Activated gamma-delta T cell treated with anti-CD3 and anti-CD28 coated beads, Interleukin-2, amount 50 U/mL, for 16 hours (primary cell): ENCODE results near the gene PKP4.

Source experiments
- DNase-seq: peaks from one replicate; pipeline ENCODE4 v3.0.0-alpha.2; 2020; ENCODE audit warnings: low read depth

PKP4 gene

DNA sequence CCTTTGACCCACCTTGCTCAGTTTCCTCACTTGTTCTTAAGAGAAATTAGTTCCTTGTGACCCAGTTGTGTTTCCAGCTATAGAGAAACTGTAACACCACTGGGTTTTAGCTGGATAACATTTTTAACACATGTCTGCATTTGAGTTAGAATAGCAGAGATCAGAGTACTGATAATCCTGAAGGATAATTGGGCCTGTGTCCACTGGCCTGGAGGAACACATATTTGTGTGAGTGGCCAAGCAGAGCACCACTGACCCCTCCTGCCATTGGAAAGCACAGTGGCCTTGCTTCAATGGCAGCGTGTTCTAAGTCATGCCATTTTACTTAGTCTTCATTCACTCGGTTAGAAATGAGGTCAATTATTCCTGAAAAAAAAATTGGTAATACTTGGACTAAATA lies 42.6 kb downstream of the PKP4 start:
- DNase-seq, result no peak

DNA sequence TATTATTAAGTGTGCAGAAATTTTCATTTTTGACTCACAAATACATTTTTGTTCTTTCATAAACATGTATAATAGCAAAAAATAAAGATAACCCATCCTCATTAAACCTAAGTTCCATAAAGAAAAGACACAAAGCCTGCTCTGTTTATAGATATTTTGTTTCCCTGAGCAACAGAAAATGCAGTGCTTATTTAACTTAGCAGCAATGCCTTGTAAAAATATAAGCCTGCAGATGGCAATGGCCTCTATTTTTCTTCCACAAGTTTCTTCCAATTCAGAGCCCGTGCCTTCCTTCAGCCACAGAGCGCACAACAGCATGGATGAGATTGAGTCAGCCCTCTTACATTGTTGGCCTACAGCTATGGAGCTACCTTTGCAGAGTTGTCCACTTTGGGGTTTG lies 43.6 kb downstream of the PKP4 start:
- DNase-seq, result no peak

DNA sequence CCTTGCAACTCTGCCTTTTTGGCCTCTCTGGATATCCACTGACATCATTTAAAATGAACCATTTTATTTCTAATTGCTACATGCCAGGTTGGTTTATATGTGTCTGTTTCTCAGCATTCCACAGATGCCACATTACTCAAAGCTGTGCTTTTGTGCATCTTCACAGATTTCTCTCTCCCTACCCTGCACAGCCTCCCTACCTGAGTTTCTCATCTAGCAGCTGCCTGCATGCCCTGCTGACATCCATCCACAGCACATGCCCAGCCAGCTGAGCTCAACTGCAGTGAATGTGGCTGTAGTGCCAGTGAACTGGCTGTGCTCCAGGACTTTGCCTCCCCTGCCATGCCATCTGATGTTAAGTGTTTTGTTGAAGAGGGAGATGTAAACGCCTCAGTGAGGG lies 44.5 kb downstream of the PKP4 start:
- no peak for DNase-seq

DNA sequence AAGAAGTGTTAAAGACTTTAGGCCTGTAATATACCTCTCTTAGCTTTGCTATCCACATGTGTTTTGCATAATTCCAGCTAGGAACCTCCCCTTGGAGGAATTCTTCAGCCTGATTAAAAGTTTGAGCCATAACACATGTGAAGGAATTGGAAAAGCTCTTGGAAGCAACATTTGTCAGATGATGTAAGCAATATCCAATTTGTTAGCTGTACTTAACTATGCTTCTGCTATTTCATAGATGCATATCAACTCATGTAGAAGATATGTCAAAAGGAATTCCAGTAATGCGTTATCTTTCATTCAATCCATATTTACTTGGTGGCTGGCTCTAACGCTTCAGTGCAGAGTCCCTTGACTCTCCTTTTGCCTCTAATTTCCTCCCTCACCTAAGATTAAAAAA lies 46.2 kb downstream of the PKP4 start:
- DNase-seq, result no peak

DNA sequence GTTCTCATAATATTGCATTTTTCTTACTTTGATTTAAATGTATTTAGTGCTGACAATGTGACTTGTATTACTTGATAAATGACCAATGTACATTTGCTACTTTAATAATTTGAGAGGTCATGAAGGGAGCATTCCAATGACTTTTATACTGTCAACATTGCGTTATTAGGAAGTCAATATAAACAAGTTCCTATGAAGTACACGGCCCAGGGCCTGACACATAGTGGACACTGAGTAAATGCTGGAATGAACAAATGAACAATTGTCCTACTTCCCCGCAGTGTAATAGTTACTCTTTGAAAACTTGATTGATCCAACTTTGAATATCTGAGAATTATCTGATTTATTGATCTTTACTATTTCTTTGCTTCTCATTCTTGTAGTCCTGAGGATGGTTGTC lies 47.3 kb downstream of the PKP4 start:
- no peak for DNase-seq

DNA sequence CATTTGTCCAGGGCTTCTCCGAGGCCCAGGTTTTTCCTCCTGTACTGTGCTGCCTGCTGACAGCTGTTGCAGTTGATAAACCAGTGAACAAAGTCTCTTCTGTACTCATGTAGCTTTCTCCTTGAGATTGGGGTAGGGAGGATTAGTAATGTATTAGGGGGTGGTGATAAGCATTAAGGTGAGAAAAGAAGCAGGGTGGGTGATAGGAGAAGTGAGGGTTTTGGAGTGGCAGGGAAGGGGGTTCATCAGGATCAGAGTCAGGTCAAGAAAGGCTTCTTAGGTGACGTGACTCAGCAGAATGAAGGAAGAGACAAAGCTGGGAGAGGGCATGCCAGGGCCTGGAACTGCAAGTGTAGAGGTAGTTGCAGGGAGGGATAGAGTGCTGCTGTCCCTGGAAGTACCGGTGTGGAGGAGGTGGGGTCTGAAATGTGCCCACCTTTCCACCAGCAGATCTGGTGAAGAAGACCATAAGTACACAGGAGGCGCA lies 48.7 kb downstream of the PKP4 start:
- DNase-seq, result no peak

DNA sequence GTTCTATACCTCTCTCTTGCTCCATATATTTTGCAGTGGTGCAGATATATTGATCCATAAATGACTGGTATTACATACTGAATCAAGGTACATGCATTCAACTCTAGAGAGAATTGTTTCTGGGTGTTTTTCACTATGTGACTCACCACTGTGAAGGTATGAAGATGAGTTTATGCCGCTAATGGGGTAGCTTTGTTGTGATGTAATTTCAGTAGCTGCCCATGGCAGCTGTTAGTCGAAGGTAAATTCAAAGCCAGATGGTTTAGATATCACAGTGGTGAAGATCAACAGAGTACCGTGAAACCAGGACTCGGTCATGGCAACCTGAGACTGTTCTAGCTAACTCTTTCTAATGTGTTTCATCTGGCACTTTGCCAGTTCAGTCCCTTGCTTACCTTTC lies 50.4 kb downstream of the PKP4 start:
- no peak for DNase-seq

DNA sequence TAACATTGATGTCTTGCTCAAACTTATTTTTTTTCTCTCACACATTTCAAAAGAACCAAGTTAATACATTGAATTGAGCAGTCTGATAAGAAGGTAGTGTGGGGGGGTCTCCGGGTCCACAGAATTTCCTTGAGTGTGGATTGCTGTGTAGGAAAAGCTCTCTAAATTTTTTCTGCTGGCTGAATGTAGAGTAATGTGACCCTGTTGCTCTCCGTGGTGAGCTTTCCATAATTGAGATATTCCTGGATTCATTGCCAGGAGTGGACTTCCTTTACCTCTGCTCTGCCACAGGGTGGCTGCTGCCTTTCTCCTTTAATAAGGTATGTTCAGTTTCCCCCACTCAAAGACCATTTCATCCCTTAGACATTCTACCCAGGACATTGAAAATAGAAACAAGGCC lies 50.9 kb downstream of the PKP4 start:
- DNase-seq, result no peak

DNA sequence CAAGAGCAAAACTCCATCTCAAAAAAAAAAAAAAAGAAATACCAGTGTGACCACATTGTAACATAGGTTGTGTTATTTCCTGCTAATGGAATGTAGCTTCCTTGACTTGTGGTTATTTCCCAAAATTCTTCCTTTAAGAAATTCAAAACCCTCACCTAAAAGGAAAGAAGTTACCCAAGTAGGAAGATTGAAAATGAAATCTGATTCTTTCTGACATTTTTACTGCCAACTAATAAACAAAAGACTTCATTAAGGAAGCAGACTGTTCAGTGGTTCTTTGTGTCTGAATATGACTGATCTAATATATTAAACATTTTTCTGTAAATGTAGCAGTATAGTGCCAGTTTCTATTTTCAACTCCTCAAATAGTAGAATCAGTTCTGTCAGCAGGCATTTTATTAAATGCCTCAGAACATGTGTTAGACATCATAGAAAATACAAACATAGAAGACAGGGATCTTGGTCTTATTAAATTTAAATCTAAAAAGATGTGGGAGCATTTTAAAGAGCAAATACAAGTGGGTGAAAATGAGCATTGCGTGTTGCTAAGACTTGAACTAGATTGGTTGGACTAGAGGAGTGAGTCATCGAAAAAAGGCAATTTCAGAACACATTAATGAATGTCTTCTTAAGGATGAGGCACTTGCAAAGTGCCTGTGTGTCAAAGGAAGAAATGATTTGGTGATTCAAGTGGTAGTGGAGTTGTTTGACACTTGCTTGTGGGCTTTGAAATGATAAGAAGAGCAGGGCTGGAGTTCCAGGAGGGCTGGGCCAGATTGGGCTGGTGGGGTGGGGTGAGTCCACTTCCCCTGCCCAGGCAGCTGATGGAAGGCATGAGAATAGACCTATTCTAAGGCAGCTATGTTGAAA lies 53.4 kb downstream of the PKP4 start:
- no peak for DNase-seq

DNA sequence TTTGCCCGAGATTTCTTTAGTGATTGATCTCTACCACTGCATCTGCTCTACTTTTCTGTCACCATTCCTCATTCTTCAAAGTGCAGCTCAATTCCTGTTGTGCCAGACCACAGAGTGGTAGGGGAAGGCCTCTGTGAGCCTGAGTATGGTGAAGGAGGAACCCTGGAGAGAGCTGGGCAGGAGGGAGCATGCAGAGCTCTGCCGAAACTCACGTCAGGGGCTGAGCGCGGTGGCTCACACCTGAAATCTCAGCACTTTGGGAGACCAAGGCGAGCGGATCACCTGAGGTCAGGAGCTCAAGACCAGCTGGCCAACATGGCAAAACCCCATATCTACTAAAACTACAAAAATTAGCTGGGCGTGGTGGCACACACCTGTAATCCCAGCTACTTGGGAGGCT lies 54.1 kb downstream of the PKP4 start:
- no peak for DNase-seq

DNA sequence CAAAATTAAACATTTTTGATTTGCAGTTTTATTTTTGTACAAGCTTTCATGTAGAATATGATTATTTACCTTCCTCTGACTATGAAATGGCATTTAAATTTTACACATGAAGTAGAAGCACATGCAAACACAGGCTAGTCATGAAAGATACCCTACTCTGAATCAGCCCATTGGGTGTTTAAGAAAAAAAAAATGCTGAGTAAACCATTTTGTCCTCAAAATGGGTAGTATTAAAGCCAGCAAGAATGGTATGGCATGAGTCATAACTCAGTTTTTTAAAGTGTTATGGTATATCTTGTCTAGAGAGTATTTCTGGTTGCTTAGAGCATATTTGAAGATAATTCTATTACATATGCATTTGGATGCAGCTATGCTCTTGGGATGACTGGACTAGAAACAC lies 55.0 kb downstream of the PKP4 start:
- no peak for DNase-seq

DNA sequence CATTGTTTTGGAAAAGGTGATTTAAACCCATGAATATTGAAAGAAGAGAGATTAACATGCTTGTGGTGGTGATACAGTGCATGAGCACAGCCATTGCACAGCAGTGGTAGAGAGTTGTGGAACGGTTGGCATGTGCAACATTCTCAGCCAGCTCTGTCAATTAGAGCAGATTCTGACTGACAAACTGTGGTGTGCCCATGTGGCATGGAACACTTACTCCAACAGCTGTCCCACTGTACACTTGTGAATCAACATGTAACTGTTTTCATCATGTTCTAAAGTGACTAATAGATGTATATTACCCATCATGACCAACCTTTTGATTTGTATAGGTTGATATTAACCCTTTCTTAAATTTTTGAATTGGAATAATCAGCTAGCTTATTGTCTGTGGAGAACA lies 55.6 kb downstream of the PKP4 start:
- DNase-seq, result no peak

DNA sequence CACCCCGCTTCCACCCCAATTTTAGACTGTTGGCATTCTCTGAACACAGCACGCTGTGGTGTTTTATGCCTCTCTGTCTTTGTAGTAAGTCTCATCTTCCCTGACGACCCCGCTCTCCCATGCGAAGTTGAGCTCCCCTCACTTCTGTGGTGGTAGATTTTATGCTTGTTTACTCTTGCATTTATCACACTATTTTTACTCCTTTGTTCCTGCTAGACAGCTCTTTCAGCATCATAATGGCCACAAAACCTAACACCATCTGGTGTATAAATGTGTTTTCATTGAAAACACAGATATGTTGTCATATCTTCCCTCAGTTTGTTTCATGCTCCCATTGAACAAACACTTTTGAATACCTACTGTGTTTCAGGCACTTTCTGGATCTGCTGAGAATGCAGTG lies 57.1 kb downstream of the PKP4 start:
- DNase-seq, result no peak

DNA sequence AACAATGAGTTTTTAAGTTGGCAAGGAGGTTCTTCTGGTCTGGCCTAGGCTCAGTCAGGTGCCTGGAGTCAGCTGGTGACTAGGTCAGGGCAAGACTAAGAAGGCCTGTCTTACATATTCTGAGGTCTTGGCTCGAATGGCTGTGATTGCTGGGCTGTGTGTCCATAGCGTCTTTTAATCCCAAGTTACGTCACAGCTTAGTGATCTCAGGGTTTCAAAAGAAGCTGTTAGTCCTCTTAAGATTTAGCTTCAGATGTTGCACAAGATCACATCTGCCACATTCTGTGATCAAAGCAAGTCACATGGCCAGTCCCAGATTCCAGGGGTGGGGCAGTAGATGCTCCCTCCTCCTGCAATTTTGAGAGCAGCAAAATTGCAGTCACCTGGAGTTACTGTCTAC lies 61.3 kb downstream of the PKP4 start:
- no peak for DNase-seq

DNA sequence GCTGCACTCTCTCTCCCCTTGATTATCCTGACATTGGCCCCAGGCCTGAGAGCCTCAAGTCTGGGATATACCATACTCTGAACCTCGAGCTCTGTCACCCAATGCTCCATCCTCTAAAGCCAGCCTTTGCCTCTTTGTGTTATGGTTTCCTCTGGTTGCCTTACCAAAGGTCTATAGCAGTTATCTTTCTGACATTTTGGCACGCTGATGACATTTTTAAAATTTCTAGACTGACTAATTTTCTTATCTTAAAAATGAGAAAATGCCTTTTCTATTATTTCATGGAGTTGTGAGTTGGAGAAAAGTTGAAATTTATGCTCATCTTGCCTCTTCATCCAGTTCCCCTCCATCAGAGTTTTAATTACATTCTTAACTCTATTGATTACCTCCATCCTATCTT lies 62.7 kb downstream of the PKP4 start:
- DNase-seq, result no peak

DNA sequence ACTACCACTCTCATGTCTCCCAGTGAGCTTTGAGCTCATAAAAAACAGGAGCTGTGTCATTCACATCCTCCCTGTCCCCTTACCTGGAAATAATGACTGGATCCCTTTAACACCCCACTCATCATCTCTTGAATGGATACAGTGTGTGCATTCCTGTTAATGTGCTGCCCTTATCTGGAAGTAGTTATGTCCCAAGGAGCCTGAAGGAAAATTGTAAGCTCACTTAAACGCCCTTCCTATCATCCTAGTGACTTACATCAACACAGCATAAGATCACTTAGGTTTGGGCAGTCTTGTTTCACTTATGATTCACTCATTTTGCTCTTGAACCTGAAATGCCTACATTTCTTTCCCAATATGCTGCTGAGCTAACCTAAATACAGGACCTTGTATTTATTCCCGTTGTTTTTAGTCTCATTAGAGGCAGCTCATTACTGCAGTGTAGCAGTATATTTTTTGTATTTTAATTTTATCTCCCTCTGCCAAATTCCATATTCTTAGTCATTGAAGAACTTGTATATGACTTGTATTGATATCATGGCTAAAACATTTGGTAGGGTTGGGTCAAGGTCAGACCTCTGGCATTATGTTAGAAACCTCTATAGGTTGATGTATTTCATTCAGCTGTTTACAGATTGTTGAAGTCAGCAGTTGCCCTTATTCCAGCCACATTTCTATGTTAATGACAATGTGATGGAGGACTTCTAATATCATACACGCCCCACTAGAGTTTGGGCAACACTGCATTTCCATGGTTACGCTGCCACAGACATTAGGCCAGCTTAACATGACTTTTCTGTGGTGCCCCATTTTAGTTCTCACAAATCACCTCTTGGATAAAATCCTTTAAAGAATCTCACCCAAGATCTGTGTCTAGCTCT lies 72.9 kb downstream of the PKP4 start:
- DNase-seq, result no peak

DNA sequence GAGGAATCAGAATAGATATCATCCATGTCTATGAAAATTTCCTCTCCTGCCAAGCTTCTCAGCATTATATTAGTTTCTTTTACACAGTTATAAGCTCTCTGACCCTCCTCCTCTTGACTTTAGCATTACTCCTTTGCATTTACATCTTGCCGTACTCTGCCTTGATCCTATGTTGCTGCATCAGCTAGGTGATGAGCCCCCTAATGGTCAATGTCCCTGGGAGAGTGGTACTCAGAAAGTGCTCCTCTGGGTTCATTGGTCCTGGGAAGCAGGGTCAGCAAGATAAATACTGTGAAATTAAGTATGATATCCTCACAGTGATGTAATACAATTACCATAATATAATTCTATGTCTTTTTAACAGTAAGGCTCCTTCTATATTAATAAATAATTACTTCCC lies 74.1 kb downstream of the PKP4 start:
- DNase-seq, result no peak

DNA sequence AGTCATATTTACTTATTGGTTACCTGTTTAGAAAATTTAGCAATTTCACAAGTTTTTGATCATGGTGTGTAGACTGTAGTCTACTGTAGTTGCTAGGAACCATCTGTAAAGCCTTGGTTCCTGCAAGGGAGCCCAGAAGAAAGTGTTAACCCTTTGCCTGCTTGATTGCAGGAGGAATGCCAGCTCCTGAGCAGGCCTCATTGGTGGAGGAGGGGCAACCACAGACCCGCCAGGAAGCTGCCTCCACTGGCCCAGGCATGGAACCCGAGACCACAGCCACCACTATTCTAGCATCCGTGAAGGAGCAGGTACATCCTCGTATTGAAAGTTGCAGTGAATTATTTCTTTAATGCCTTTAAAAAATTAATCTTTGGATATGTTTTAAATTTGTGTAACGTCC lies 76.3 kb downstream of the PKP4 start:
- DNase-seq, result no peak

DNA sequence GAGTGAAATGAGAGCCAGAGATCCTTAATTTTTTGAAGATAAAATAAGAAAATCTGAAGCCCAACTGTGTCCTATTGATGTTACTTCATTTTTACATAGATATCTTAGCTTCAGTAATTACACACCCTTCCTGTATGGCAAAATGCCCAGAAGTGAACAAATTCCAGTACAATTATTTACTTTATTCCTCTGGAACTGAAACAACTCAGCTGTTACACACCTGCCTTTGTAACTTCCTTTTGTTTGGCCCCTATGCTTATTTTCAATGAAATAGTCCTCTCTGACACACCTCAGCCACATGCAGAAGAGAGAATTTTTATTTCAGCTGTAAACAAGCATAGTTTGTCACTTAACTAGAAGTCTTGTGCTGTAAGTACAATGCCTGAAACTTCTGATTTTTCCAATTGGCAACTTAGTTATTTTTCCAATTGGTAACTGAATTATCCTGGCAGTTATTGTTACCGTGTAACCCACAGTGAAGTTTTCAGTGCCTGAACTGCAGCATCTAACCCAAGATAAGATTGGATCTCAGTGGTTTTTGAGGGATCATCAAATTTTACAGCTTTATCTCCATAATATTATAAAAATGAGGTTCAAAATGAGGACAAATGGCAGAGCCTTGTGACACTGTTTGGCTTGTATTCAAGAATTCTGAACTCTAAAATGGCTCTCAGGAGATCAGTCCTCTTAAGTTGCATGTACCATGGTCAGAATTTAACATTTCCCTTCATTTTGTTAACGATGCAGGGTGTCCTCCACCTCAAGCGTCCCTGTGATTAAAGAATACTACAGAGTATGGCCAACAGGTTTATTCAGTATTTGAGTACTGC lies 82.6 kb downstream of the PKP4 start:
- no peak for DNase-seq

DNA sequence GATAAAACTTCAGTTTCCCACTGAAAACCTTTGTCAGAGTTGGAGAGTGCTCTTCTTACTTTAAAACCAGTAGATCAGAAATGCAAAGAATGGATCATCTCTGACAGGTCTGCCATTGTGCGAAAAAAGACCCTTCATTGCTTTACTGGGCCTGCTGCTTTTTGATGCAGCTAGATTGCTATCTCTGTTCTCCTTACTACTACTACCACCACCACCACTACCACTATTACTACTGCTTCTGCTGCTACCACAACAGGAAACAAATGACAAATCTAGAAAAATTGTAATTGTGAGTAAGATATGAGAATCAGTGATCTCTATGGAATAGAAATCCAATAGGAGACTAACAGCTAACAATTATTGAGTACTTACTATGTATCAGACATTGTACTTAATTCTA lies 85.8 kb downstream of the PKP4 start:
- DNase-seq, result no peak

DNA sequence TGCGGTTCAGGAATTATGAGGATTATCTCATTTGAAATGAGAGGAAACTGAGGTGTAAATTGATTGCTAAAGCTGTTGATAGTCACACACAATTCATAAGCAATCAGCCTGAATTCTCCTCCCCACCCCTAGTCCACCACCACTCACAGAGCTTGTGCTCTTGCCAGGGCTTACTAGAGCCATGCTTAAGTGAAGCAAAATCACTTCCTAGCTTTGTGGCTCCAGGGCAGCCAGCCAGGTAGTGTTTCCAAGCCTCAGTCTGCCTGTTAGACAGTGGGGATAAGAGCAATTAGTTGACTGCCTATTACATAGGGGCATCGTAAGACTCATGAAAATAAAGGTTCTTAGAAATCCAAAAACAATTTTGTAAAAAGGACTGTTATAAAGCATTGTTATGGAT lies 87.2 kb downstream of the PKP4 start:
- DNase-seq, result no peak

DNA sequence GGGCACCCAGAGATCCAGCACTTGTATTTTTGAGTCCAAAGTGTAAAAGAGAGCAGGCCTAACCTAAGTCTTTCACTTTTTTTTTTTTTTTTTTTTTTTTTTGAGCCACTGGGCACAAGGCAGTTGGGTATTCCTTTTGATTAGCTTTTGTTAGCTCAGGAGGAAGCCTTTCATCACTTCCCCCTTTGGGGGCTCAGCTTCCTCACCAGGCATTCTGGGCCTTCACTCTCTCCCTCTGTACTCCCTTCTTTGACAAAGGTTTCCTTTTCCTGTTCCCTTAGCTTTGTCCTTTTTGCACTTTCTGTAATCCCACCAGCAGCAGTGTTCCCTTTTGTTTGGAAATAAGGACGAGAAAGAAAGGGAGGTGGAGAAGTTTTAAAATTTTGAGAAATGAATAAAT lies 88.2 kb downstream of the PKP4 start:
- no peak for DNase-seq
